ENCODE measurements around the gene ZMYND8. TPM values are rescaled to one million over a fixed set of nuclear protein-coding genes. Genes with fewer than 3 reads are reported as not detected.

The ZMYND8 gene
- 9.1 to 11.8 TPM (median 11.6 TPM) in 5 replicates for total RNA-seq (2022; extraction: Qiagen RNA extraction; ENCODE audit: low read depth)

GRCh38 chr20:47356526-47357295 lies at the start of gene ZMYND8:
Gene ZMYND8, minus strand, starts transcription at chr20:47356699. Its CDS starts 29 bp downstream, at chr20:47356670.

Other genes starting within 250 kb of the ZMYND8 start
- gene NCOA3, start 145.2 kb upstream of the ZMYND8 start, total RNA-seq (2022; extraction: Qiagen RNA extraction; ENCODE audit: low read depth): 38.1 to 53.0 TPM (median 46.8 TPM) in 5 replicates